SKM-1 treated with dmso at 0.1 percent for 144 hours (cell line): Measurements from ENCODE around the gene POLR3A.
A peak's percentile ranks its signal among the peaks of the same experiment; 100 is the strongest.
"Not testable (repeated sequence)": the region's sequence is repeated elsewhere in the genome, so short reads cannot be mapped to it uniquely, and the experiment has no call there.

ENCODE experiments used
- DNase-seq: peaks from one replicate; lab custom pipeline; 2025; ENCODE audit not compliant: unreplicated experiment; lab: John Stamatoyannopoulos, UW

The POLR3A gene

DNA sequence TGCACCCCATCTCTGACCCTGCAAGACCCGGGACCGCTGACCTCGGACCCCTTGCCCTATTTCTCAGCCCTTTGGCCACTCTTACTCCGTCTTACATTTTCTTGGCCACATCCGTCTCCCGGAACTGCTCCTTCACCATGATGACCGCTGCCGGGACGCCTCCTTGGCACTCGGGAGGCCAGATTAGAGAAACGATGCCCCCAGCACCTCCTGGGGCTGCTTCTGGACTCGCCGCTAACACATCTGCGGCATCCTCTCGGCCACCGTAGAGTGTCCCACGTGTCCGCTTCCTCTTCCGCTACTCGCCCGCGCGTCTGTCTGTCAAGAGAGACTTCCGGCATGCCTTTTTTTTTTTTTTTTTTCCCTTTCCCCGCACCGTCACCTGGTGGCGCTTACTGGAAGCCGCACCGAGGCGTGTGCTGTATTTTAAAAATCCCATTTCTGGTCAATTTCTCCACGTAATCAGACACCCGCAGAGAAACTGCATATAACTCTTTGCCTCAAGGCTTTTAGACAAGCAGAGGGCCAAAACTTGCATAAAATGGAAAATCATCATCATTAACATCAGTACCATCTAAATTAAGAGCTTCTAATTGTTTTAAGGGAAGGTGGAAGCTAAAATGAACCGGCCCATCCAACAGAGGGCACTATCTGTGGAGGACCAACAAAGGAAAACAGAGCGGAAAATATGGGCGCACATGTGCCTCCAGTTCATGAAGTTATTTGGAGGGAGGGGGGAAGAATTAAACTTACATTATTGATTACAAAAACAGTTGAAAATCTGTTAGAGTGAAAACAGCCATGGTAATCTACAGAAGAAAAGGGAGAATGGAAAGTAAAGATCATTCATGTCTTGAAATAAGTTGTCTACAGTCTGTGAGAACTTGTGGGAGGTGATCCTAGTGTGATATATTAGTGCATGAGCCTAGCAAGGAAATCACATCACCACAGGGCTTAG, at the start of gene POLR3A:
POLR3A (minus strand) TSS at position 247 of the 958 bp plus-strand sequence; CDS start at position 139, 108 bp downstream.
- peak; percentile 85 for DNase-seq

DNA sequence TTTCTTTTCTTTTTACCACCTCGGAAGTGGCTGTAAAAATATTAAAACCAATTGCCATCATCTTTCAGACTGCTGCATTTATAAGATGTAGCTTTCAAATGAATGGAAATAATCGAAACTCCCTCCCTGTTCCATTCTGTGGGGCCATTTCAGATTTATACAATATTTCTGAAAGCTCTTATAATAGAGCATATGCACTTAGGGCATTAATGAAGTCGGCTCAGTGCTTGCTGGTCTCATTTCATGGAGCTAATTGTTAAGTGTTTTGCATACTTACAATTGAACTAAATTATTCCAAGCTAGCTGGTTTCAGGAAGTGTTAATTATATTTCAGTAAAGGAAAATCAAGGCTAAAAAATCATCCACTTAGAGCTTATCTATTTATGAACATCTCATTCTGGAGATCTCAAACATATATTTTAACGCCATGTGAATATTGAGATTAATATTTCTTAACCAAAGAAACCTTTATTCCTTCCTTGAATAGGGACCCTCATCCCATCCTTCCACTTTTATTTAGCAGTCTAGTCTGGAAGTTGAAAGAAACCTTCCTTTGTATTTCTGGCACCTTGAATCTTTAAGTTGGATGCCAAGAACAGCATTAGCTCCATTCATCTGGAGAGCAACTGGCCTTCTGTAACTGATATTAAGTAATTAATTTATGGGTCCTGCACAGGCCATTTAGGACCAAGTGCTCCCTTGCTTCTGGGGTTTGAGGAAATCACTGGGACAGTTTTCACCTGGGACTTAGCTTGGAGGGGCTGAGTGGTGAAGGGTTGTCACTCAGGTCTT, 49.4 kb upstream of the POLR3A start:
- no peak for DNase-seq

DNA sequence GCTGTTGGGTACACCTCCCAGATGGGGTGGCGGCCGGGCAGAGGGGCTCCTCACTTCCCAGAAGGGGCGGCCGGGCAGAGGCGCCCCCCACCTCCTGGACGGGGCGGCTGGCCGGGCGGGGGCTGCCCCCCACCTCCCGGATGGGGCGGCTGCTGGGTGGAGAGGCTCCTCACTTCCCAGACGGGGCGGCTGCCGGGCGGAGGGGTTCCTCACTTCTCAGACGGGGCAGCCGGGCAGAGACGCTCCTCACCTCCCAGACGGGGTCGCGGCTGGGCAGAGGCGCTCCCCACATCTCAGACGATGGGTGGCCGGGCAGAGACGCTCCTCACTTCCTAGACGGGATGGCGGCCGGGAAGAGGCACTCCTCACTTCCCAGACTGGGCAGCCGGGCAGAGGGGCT, 46.5 kb upstream of the POLR3A start:
- not testable (repeated sequence) for DNase-seq

DNA sequence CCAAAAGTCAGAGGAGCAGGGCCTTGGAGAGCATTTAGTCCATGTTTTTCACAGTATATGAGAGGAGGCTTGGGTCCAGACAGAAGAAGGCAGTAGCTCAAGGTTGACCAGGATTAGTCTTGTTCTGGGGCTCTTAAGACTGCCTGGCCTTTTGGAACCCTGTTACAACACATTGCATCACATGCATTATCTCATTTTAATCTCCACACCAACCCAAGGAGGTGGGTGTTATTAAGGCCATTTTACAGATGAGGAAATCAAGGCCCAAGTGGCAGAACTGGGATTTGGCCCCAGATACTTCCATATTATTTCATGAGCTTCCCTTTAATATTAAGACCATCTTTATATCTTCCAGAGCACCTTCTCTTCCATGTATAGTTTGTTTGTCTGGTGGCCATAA, 43.2 kb upstream of the POLR3A start:
- DNase-seq = no peak

DNA sequence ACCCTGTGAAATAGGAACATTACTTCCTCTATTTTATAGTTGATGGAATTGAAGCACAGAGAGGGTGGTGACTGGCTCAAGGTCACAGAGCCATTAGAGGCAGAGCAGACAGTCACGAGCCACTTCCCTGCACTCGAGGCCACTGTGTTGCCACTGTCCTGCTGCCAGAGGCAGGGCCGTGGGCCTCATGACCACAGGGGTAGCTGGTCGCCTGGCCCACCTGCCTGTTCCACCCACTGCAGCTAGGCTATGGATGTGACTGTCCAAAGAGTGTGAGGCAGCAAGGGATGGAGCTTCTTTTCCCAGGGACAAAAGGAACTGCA, 42.5 kb upstream of the POLR3A start:
- no peak for DNase-seq

DNA sequence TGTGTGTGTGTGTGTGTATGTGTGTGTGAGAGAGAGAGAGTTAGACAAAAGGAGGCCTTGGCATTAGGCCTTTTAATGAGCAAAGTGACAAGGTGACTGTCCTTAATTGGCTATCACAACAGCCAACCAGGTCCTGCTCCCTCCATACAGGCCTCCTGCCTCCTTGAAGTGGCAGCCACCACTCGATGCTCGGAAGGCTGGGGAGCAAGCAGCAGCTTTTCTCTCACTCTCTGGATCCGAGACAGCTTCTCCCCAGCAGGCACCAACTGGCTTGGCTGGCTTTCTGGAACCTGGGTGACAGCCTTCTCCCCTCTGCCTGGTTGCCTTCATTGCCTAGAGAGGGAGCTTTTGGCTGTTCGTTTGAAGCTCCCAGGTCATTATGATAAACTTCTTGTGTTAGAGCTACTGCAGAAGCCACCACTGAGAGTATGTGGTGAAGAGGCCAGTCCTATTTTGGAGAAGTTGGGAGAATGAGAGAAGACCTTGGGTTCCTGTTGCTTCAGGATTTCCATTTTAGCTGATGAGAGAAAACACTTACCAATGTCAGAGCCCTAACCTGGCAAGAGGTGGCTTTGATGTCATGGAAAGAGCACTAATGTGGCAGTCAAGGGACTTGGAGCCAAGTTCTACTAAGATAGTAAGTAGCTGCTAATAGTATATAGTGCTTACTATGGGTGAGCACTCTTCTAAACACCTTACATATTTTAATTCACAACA, 42.0 kb upstream of the POLR3A start:
- DNase-seq = peak; percentile 36

DNA sequence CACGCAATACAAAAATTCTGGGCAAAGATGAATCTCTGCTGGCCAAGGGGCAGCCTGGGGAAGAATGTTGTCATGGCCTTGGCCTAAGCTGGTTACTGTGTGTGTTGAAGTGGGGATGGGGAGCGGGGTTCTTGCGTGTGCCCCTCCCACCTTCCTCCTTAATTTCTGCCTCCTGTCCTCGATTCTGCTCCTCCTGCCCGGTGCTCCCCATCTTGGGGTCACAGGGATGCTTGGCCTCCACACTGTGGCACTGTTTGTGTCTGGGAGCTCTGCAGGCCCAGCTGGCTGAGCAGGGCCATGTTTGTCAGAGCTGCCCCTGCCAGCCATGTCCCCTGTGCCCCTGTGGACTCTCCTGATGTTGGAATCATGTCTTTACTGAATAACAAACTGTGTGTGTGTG, 41.4 kb upstream of the POLR3A start:
- no peak for DNase-seq

DNA sequence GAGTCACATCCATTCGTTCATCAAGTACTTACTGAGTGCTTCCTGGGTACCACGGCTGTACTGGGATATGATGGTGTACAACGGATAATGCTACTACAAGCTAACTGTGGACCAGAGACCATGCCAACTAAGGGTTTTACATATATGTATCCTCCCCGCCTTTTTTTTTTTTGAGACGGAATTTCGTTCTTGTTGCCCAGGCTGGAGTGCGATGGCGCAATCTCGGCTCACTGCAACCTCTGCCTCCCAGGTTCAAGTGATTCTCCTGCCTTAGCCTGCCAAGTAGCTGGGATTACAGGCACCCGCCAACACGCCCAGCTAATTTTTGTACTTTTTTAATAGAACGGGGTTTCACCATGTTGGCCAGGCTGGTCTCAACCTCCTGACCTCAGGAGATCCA, 40.7 kb upstream of the POLR3A start:
- DNase-seq = not testable (repeated sequence)

DNA sequence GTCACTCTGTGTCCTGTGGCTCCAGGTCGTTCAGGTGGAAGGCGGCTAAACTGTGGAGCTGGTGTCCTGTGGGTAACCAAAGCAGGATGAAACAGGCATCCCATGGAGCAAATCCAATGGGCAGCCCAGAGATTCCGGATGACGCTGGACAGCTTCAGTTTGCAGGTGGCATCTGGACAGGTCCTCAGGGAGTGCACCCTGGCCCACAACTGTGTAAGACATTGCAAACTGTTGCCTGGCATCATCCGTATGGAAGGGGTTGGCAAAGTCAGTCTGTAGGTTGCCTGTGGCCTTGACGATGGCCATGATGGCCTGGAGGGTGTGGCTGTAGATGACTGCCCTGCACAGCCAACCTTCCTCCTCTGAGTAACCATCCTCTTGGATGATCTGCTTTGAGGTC, 39.8 kb upstream of the POLR3A start:
- no peak for DNase-seq

DNA sequence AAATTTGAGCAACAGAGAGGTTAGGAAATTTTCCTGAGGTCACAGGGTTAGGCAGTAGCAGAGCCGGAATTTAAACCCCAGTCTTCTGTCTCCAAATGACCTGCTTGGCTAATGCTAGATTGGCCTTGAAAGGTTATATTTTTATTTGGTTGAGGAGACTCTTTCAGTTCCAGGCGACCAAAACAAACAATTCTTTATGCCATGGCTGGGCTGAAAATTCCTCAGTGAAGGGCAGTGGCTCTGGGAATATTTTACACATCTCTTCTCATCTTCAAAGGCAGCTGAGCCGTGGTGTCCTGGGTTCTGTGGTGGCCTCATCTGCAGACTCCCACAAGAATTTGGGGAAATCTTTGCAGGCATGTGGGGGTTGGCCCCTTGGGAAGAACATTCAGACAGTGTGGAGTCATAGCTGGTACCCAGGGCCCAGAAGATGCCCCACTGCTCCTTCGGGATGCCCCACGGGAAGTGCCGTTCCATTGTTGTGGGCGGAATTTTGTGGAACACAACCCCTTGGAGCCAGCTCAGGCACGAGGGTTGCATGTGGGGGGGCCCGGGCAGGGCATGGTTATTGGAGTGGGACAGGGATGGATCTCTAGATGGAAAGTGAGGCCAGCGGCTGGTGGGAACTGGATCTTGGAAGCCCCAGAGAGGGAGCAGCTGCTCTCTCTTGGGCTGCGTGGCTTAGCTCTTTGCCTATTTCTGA, 37.6 kb upstream of the POLR3A start:
- no peak for DNase-seq

DNA sequence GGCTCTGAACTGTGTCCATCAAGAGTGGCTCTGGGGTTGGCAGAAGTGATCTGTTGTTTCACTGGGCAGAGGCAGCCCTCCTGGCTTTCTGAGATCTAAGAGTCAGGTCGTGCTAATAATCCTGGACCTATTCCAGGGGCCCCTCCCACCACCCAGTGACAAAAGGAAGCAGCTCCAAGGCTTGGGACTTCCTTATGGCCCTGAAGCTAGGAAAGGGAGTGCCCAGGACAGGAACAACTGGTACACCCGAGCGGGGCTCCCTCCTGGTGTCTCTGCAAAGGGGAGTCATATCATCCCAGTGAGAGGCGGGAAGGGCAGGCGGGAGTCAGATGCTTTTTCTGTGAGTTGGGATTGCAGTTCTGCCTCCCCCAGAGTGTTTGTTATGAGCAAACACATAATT, 36.7 kb upstream of the POLR3A start:
- DNase-seq = no peak

DNA sequence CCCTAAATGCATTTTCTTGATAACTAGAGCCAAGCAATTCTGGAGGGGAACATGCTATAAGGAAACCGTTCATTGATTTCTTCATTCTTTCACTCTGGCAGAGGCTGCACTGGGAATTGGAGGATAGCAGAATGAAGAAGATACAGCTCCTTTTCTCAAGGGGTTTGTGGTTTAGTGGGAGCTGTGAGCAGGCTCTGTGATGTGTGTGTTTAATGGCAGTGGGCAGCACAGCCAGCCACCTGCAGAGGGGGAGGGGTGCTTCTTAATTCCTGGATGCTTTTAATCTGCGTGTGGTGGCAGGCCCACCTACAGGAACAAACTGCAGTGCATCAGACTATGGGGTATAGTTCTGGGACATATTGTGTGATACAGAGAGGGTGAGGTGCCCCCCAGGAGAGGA, 36.3 kb upstream of the POLR3A start:
- DNase-seq = no peak

DNA sequence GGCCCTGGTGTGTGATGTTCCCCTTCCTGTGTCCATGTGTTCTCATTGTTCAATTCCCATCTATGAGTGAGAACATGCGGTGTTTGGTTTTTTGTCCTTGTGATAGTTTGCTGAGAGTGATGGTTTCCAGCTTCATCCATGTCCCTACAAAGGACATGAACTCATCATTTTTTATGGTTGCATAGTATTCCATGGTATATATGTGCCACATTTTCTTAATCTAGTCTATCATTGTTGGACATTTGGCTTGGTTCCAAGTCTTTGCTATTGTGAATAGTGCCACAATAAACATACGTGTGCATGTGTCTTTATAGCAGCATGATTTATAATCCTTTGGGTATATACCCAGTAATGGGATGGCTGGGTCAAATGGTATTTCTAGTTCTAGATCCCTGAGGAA, 35.6 kb upstream of the POLR3A start:
- not testable (repeated sequence) for DNase-seq

DNA sequence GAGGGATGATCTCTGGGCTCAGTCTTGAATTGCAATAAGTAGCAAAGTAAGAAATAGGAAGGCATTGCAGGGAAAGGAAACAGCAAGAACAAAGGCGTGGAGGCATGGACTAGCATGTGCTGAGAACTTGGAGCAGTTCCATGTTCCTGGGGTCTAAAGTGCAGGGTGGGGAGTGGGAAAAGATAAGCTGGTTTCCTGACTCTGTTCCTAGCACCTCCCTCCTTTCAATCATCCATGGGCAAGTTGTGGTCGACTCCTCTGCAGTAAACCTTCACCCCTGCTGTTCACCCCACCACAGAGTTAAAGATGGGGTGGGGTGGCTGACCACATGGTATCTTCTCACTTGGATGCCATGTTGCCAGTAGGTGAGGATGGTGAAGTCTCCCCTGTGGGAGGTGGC, 33.9 kb upstream of the POLR3A start:
- no peak for DNase-seq

DNA sequence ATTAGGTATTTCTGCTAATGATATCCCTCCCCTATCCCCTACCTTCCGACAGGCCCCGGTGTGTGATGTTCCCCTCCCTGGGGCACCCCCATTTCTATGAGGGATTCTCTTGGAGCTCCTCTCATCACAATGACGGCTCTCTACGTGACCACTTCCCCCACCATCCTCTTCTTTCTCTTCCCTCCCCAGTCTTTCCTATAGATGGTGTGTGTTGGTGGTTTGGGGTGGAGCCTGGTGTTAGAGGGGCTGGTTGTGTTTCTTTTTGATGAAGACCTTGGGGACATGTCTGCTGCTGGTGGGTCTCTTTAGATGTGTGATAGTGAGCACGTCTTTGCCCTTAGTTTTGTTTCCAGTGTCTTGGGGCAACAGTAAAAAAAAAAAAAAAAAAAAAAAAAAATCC, 33.0 kb upstream of the POLR3A start:
- no peak for DNase-seq

DNA sequence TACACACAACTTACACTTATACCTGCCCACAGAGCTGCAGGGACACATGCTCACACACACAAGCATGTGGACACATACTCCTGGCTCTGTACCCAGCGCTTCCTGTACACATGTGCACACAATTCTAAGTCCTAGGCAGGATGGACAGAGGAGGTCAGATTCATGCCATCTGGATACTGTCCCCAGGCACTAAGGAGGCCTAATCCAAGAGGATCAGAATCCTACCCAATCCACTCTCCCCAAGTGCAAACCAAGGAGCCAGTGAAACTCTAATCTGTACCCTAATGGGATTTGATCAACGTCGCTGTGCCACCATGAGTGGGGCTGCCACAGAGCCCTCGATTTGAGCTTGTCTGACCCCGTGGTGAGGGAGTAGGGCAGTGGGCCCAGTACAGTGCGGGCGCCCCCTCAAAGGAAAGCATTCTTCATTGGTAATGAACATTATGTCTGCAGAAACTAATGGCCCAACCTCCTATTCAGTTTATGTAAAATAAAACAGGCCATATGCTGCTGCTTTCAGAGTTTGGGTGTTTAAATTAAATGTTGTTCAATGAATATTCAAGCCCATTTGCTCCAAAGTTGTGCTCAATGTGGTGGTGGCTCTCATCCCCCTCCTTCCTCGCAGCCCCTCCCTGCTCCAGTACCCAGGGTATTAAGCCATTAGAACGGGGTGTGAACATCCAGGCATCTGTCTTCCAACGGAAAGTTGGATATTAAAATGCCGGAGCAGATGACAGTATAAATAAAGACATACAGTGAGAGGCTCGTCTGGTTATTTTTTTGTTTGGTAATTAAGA, 30.8 kb upstream of the POLR3A start:
- DNase-seq = no peak

DNA sequence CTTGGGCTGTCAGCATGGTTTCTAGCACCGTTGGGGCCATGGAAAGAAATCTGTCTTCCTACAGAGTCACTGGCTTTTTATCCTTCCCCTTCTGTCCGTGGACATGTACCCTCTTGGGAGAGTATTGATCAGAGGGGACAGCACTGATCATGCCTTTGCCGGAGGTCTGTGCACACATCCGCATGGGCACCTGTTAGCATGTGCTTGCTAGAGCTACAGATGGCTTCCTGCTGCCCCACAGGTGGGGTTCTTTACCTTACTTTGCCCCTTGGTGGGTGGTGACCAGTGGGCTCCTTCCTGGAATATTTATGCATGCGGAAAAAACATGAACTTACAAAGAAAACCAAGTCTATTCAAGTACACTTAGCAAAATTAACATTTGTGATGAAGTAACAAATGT, 29.2 kb upstream of the POLR3A start:
- no peak for DNase-seq

DNA sequence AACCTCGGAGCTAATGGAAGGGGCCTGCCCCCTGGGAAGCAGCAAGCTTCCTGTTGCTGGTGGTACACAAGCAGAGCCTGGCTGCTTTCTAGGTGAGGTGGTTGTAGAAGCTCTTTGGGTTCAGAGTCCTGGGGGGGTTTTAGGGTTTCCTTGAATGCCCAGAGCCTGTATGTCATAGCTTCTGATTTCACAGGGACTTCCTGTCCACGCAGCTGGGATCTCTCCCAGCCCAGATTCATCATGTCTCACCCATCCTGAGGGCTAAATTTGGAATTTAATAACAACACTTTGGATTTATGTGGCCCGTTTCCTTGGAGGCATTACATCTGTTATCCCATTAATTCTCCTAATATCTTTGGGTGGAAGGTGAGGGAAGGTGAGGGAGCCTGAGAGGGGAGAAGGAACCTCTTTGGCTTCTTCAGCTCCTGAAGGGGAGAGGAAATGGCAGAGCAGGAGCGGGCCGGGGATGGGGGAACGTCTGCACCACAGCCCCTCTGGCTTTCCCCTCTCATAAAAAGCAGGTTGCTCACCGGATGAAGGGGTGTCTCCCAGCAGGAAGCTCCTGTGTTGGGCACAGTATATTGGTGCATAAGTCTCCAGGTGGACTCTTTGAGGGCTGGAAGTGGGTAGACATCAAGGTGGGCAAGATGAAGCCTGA, 24.0 kb upstream of the POLR3A start:
- DNase-seq = no peak

DNA sequence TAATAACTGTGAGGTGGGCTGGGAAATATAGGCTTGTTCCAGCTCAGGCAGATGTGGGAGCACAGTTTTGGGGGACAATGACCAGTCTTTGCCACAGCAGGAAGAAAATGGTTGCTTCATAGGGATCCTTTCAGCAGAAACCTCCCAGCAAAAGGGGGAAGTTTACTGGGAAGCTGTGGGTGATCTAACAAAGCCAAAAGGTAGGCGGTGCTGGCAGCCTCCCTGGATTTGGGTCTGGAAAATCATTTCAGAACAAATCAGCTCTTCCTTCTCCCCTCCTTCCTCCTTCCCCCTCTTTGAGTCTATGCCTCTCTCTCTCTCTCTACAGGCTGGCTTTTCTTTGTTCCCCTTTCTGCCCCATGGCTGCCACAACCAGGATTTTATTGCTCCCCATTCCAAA, 20.5 kb upstream of the POLR3A start:
- peak; percentile 22 for DNase-seq
